Measurements from ENCODE around the gene CDCP1.

- no peak for TF ChIP-seq MAX (IDR thresholded peaks at IDR 0.05; ENCODE audit: low read depth, low read length)
- no peak for TF ChIP-seq MYC (IDR thresholded peaks at IDR 0.05; ENCODE audit: low read depth, low read length)
These were observed 104.5 kb downstream of the CDCP1 start for GRCh38 chr3:45041666-45042065.

Data from NB4 (cell line).